HuH-7.5 (cell line): ENCODE measurements around the gene MPO.

Experiments
- DNase-seq: peaks from one replicate; pipeline ENCODE4 v3.0.0; 2011; ENCODE audit warnings: low spot score

Gene MPO

DNA sequence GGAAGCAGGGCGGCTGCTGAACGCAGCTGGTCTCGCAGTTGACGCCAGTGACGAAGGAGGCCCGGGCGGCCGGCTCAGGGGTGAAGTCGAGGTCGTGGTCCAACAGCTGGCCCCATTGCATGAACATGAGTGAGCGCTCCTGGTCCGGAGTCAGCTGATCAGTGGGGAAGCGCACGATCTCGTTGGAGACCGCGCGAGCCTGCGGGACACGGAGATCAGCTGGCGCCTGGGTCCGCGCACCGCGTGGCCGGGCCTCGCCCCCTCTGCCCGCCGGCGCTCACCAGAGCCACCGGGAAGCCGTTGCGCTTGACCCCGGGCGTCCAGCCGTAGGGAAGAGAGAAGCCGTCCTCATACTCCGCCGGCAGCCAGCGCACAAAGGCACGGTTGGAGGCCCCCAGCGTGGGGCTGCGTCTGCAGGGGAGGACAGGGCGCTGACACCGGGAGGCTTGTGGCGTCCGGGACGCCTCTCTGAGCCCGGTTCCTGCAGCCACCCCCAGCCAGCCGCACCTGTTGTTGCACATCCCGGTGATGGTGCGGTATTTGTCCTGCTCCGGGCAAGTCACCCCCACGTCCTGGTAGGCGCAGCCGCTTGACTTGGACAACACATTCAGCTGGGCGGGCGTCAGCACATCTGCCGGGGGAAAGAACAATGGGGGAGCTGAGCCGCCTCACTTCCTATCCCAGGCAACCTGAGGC, 1.6 kb downstream of the MPO start:
- no peak for DNase-seq

DNA sequence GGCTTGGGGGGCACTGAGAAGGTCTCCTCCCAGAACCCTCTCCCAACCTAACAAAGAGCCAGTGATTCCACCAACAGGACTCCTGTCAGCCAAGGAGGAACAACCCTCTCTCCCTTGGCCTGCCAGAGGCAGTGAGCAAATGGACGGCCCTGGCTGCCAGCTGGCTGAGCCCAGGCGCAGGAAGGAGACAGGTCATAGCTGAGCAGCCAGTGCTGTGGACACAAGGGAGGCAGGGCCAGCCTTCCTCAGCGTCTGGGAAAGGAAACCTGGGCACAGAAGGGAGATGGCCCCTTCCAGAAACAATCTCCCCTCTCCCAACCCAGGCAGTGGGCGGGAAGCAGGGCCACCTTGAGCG, 2.1 kb downstream of the MPO start:
- no peak for DNase-seq

DNA sequence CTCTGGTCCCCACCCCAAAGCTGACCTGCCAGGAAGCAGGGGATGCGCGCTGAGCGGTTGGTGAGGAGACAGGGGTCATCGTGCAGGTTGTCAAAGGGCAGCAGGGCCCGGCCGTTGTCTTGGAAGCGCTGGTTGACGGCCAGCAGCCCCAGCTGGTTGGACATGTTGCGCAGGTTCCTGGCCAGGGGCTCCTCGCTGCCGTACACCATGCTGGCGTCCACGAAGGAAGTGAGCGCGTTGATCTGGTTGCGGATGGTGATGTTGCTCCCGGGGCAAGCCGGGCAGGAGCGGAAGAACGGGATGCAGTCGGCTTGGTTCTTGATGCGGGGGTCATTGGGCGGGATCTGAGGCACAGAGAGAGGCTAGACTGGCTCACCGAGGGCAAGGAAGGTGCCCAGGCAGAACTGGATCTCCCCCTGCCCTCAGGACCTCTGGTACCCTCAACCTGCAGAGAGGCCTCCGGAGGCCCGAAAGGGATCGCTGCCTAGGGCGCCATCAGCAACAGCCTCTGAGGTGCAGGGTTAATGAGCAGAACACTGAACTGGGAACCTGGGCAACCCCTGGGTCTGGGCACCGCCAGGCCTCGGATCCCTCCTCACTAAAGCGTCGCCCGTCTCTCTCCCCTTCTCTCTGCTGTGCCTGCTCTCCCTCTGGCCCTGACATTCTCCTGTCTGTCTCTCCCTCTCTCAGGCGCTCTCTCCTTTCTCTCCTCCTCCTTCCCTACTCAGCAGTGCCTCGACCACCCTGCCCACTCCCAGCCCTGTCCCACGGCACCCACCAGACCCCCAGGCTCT, 2.7 kb downstream of the MPO start:
- DNase-seq, result no peak

DNA sequence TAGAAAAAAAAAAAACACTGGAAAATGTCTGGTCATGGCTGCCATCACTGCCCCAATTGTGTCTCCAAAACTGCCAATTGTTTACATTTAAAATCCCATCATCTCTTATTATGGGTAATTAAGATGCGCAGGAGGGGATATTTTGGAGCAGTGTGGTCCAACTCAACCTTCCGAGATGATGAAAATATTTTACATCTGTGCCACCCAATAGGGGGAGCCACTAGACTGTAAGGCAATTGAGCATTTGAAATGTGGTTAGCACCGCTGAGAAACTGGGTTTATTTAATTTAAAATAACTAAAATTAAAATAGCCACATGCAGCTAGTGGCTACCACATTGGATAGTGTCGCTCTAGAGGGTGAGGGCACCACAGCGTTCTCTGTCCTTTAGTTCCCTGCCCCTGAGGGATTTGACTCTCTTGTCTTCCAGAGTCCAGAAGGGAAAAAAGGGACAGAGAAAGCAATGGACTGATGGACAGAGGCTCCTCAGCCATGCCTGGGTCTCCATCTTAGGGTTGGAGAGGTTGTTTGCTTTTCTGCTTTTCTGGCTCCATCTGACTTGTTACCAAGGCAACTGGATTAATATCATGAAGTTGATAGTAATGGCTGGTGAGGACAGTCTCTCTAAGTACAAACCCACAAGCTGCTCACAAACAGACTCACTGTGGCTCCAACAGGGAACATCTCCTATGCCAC, 3.5 kb downstream of the MPO start:
- no peak for DNase-seq

DNA sequence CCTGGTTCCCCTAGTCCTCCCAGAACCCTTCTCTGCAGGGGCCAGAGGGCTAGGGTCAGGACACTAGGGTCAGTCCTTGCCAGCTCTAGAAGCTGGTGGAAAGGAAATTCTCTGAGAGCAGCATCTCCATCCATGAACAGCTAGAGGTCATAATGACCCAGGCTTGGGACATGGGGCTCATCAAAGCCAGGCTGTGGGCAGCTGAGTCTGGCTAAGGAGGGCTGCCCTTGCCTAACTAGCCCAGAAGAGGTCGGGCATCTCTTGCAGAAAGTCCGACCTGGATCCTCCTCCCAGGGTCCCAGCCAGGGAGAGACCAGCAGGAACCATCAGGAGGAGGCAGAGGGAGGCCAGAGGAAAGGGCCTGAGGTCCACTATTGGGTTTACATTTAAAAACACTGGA, 4.3 kb downstream of the MPO start:
- DNase-seq, result no peak

DNA sequence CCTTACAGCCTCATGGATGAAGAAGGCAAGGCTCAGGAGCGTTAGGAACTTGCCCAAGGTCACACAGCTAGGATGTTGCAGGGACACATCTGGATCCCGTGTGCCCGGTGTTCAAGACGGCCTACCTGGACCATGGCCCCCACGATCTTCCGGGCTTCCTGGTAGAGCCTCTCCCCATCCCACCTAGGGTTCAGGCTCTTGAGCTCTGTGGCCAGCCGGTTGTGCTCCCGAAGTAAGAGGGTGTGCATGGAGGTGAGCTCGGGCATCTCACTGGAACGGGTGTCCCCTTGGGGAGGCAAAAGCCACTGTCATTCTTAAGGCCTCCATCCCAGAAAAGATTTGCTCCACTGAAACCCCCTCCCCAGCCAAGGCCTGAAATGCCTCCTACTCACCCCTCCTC, 5.3 kb downstream of the MPO start:
- DNase-seq, result no peak

DNA sequence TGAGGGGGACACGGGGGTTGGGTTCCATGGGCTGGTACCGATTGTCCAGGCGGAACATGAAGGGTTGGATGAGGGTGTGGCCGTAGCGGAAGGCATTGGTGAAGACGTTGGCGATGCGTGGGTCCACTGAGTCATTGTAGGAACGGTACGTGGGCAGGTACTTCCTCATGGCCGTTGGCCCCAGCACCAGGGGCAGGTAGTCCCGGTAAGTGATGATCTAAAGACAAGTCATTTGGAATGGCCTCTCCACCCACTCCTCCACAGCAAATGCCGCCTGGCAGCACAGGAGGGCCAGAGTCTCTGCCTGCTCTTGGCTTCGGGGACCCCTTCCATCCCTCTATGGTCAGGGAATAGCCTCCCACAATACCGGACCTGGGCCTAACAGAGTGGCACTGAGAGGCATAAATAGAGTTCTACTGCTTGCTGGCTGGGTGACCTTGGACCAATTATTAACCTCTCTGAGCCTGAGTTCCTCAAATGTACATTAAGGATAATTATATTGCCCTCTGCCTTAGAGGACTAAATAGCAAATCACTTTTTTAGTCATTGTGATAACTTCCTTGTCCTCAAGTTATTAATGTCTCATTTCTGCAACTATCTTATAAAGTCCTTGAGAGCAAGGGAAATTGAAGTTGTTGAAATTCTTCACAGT, 7.2 kb downstream of the MPO start:
- DNase-seq, result no peak

DNA sequence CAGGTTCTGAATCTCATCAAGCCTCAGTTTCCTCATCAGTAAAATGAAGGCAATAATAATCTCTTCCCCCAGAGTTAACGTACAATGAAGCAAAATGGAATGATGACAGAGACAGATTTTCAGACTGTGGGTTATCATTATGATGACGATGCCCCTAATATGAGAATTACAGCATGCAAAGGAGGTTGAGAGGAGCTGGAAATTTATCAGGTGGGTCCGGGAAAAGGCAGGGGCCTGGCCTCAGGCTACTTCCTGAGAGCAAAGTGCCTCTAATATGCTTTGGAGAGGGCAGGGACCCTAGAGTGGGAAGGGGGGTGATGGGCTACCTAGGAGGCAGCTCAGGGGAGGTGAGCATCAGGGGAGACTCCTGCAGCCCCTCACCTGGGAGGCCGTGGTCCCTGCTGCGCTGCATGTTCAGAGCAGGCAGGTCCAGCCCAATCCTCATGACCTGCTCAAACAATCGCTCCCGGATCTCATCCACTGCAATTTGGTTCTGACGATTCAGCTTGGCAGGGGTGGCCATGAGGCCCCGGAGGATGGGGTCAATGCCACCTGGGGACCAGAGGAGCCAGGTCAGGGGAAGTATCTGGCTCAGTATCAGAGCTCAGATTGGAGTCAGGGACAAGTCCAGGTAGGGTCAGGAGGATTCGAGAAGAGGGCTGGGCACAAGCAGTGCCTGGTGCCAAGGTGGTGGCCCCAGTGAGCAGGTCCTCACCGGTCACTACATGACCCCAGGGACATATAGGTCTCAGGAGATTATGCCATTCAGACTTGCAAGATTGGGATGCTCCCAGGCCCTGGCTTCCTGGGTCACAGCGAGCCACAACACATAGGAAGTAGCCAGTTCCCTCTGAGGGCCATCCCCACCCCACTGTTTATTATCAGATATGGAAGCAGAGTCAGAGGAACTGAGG, 8.1 kb downstream of the MPO start:
- no peak for DNase-seq

DNA sequence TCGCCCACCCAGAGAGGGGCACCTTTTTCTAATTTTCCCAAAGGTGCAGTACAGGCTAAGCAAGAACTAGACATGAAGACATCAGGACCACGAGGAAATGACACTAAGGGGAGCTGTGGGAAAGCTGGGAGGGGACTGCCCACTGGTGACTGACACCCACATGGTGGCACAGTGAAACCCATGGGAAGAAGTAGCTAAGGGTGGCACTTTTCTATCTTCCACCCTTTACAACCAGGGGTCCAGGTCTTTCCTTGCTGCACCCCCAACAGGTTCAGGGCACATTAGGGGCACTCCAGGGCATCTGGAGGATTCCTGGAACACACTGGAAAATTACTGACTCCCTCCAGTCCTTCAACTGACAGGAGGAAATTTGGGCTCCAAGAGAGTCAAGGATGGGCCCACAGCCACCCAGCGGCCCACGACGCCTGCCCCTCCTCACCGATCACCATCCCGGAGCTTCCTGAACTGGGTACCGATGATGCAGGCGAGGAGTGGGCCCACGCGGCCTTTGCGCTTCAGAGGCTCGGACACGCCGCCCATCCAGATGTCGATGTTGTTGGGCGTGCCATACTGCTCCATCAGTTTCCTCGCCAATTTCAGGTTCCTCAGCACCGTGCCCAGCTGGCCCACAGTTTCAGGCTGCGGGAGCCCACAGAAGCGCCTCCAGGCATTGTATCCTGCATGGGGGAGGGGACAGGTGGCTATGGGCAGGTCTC, 9.4 kb downstream of the MPO start:
- DNase-seq, result no peak

DNA sequence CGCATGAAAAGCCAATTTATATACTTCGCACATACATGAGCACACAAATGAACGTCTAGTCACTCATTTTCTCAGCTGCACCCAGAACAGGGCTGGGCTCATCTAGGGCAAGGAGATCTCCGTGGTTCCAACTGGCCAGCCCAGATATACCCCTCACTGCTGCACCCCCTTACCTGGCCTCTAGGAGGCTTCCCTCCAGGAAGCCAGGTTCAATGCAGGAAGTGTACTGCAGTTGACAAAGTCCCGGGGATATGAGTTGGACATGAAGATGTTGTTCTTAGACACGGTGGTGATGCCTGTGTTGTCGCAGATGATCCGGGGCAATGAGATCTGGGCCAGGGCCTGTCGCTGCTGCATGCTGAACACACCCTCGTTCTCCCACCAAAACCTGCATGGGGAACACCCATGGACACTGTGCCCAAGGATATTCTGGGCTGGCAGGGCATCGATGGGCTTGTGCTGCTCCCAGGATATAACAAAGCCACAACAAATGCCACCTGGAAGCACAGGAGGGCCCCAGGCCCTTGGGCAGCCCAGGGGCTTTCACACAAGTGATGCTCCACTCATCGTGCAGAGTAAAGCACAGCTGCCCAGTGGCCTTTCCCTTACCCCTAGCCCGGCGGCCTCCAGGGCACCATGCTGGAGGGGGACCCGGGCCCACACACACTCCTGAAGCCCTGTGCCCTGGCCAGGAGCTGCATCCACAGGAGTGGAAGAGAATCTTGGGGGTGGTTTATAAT, 10.1 kb downstream of the MPO start:
- no peak for DNase-seq

DNA sequence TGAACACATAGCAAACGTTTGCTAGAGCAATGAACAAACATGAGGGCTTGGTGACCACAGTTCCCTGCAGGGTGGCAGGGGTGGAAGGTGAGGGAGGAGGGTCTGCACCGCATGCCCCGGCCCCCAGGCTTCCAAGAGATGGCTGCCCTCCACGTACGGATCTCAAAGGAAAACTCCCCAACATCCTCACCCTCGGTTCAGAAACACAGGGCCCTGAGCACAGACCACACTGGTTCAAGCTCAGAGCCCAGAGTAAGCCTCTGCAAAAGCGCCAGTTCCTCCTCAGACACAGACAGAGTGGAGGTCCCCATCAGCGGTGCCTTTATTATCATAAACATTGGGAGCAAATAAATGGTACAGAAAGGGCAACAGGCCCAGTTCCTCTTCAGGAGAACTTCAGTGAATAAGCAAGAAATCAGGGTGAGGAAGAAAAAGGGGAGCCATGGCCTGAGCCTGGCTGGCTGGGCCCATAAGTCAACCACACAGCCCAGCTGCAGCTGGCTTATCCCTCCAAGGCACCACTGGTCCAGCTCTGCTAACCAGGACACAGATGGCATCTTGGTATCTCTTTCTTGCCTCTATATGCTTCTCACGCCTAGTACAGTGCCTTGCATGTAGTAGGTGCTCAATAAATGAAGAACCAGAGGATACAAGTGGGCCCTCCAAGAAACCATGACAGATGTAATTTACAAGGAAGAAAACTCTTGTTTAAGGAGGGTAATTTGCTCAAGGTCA, 11.0 kb downstream of the MPO start:
- DNase-seq, result no peak

DNA sequence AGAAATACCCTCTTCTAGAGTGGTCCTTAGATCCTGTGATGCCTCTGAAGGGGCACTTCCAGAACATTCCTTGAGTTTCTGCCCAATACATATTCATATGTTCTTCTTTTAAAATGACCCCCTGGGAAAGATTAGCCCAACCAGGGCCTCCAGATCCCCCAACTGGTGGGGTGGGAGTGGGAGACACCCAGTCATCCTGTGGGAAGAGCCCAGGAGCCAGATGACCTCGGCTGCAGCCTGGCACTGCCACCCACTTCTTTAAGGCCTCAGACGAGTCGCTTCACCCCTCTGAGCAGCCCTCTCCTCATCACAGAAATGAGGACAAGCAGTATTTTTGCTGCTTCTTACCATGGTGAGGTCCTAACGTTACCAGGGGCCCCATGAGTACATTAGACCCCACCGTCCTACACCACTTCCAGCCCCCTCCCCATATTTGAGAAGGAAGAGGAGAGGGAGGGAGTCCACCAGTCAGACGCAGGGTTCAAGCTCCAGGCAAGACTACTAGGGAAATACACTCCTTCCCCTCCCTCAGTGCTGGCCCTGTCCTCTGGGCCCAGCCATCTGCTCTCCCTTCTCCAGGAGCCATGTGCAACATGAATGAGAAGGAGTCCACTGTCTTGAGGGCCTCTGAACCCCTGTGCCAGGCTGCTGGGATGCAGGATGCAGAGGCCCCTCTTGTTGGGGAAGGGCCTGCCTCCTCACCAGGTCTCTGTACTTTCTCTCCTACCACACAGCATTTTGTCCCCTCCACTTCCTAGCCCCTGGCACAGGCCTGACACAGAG, 11.8 kb downstream of the MPO start:
- no peak for DNase-seq

DNA sequence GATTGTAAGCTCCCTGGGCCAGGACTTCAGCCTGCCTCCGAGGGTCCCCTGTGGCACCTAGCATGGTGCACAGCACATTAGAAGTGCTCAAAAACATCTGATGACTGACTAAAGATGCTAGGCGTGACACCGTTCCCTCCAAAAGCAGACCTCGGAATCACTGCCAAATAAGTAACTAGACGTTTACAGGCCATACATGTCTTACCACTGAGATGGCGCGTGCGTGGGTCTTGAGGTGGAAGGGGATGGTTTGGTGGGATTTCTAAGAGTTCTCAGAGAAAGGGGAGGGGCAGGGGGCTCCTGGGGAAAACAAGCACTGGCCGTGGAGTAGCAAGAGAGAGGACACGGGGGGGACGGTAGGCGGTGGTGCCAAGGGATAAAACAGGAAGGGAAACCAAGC, 12.4 kb downstream of the MPO start:
- DNase-seq, result no peak

DNA sequence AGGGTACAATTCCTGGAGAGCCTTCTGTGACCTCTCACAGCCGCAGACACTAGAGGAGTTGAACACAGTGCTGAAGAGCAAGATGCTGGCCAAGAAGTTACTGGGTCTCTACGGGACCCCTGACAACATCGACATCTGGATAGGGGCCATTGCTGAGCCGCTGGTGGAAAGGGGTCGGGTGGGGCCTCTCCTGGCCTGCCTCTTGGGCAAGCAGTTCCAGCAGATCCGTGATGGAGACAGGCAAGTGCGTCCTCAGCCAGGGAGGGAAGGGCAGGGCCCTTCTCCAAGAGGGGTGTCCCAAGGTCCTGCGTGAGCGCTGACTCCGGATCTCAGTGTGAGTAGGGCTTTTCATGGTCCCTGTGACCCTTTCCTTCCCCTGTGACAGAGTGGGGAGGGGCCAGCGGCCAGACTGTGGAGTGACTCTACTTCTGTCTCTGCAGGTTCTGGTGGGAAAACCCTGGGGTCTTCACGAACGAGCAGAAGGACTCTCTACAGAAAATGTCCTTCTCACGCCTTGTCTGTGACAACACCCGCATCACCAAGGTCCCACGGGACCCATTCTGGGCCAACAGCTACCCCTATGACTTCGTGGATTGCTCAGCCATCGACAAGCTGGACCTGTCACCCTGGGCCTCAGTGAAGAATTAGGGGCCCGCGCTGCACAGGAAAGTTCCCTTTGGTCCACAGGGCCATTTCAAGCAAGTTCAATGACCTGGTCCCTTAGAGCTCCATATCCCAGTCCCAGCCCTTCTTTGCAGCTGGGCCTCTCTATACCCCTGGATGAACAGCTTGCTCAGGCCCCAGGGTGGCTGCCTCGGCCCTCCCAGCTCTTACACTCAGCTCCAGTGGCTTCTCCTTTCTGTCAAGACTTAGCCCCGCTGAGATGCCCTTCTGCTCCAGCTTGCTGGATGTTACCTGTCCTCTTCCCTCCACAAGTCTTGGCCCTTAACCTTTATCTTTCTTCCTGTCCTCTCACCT, 13.1 kb downstream of the MPO start:
- DNase-seq, result no peak

DNA sequence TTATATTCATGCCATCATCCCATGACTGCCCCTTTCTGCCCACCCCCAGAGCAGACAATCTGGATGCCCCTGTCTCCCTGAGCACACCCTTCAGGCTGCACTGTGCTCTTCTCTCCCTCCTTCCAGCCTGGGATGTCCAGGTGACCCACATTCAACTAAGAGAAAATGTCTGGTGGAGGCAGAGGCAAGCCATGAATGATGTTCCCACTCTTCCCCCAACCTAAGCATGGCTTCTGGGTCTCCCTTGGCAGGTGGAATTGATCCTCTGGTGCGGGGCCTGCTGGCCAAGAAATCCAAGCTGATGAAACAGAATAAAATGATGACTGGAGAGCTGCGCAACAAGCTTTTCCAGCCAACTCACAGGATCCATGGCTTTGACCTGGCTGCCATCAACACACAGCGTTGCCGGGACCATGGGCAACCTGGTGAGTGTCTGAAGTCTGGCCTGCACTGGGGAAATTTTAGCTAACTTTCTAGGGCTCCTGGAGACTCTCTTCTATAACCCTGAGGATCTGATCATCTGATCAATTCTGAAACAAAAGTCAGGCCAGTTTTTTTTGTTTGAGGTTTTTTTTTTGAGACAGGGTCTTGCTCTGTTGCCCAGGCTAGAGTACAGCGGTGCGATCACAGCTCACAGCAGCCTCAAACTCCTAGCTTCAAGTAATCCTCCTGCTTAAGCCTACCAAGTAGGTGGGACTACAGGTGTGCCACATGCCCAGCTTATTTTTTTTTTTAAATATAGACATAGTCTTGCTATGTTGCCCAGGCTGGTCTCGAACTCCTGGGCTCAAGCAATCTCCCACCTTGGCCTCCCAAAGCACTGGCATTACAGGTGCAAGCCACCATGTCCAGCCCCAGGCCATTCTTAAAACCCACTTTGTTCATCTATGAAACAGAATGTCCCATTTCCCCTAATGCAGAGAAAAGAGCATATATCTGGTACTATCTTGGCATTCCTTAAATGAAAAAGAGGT, 14.5 kb downstream of the MPO start:
- DNase-seq, result no peak

DNA sequence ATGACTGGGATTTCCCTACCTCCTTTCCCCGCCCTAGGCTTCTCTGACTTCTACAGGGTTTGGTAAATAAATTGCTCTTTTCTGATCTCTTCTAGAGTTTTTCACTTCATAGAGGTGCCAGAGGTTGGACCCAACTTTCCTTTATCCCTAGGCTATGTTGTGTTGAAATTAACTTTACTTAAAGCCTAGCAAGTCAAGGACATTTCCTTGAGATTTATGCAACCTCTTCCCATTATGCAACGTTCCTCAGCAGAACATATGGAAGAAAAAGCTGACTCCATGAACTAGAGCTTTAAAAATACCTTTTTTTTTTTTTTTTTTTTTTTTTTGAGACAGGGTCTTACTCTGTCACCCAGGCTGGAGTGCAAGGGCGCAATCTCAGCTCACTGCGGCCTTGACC, 15.5 kb downstream of the MPO start:
- DNase-seq, result no peak
